Esophagus muscularis mucosa (tissue), 3 donors: Measurements from ENCODE around the gene CDH4.

Source experiments
- POLR2A ChIP-seq: fragments of 450-650 bp; IDR thresholded peaks from one replicate; pipeline ENCODE4 v1.6.1; 2017; ENCODE audit warnings: antibody characterized with exemption, moderate library complexity, mild to moderate bottlenecking, low read depth
- POLR2AphosphoS5 ChIP-seq, 2 donors: sonication (generic); formaldehyde crosslinking; IDR thresholded peaks; one replicate each; pipeline ENCODE4 v1.6.1; 2017; ENCODE audit warnings: antibody characterized with exemption in 2 of 2
- TF ChIP-seq, protein P1 (sequence below), 3 experiments: fragments of 200-600 bp in 2 of 3; fragments of 450-650 bp in 1 of 3; sonication (generic) in 2 of 3; IDR thresholded peaks; one replicate each; pipeline ENCODE4 v1.5.1; 2017 to 2019; ENCODE audit warnings: antibody characterized with exemption in 3 of 3, mild to moderate bottlenecking in 2 of 3, moderate library complexity in 1 of 3

DNA sequence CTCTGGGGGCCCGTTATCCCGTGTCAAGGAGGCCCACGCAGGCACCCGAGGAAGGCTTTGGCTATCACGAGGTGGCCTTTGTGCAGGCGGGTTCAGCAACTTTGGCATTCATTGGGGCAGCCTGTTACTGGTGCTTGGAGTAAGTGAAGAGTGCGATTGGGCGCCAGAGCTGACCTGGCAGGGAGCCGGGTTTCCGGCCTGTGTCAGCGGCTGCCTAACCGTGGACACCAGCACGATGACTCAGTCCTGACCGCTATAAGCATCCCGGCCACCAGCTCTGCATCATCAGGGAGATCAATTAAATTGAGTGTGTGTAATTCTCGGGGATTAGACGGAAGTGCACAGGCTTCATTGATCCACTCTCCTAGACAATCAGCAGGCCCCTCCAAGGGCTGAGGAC lies 45.9 kb downstream of the CDH4 start:
- TF ChIP-seq, protein P1, sequence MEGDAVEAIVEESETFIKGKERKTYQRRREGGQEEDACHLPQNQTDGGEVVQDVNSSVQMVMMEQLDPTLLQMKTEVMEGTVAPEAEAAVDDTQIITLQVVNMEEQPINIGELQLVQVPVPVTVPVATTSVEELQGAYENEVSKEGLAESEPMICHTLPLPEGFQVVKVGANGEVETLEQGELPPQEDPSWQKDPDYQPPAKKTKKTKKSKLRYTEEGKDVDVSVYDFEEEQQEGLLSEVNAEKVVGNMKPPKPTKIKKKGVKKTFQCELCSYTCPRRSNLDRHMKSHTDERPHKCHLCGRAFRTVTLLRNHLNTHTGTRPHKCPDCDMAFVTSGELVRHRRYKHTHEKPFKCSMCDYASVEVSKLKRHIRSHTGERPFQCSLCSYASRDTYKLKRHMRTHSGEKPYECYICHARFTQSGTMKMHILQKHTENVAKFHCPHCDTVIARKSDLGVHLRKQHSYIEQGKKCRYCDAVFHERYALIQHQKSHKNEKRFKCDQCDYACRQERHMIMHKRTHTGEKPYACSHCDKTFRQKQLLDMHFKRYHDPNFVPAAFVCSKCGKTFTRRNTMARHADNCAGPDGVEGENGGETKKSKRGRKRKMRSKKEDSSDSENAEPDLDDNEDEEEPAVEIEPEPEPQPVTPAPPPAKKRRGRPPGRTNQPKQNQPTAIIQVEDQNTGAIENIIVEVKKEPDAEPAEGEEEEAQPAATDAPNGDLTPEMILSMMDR (IDR thresholded peaks at IDR 0.05): no peak
- no peak for TF ChIP-seq POLR2A
- no peak for TF ChIP-seq POLR2AphosphoS5 (IDR thresholded peaks at IDR 0.05)
